Activated naive CD4-positive, alpha-beta T cell treated with anti-CD3 and anti-CD28 coated beads for 36 hours (primary cell): ENCODE measurements around the gene STAG3. TPM values are rescaled to one million over a fixed set of nuclear protein-coding genes. Genes with fewer than 3 reads are reported as not detected.
"Not testable (repeated sequence)": the region's sequence is repeated elsewhere in the genome, so short reads cannot be mapped to it uniquely, and the experiment has no call there.

Experiments used
- CTCF ChIA-PET: fragments of 350-600 bp; sonication (Branson Sonifier 250); formaldehyde crosslinking; loops from one replicate; lab custom pipeline; 2021; ENCODE audit warnings: antibody characterized with exemption; lab: Charles Lee
- DNase-seq: peaks from one replicate; pipeline ENCODE4 v3.0.0-alpha.2; 2020
- H3K27ac Mint-ChIP-seq: one replicate; pipeline ENCODE4 v1.8.0; 2021; ENCODE audit warnings: mild to moderate bottlenecking, mixed read lengths
- H3K27me3 Mint-ChIP-seq: one replicate; pipeline ENCODE4 v1.8.0; 2021; ENCODE audit warnings: low read depth, mixed read lengths
- H3K36me3 Mint-ChIP-seq: one replicate; pipeline ENCODE4 v1.8.0; 2021; ENCODE audit warnings: low read depth, mixed read lengths
- H3K4me1 Mint-ChIP-seq: one replicate; pipeline ENCODE4 v1.8.0; 2021; ENCODE audit warnings: low read depth, mixed read lengths
- H3K4me3 Mint-ChIP-seq: one replicate; pipeline ENCODE4 v1.8.0; 2021; ENCODE audit warnings: mild to moderate bottlenecking, moderate library complexity, mixed read lengths
- H3K9me3 Mint-ChIP-seq: one replicate; pipeline ENCODE4 v1.8.0; 2021; ENCODE audit warnings: mixed read lengths
- intact Hi-C: fragments of 100-400 bp; cut with micrococcal nuclease; formaldehyde crosslinking; loops from one replicate; pipeline ENCODE4 v1.15.1; 2023
- microRNA-seq: library from miRNA; unstranded; fragments of <30 nt; microRNA quantifications from one replicate; pipeline ENCODE4 v1.2.0, GENCODE V29; 2022; ENCODE audit warnings: borderline microRNAs expressed, borderline replicate concordance
- total RNA-seq, 2 experiments: library from RNA; stranded (reverse); gene quantifications; one replicate each; pipeline ENCODE4 v1.2.3, GENCODE V29; 2021

STAG3 gene
- total RNA-seq, 2 experiments from 2014 or later = 38.4 to 41.0 TPM

GRCh38 chr7:100246121-100246864 is 68.6 kb downstream of the STAG3 start:
- intact Hi-C loops = not testable (repeated sequence)
- peaks cover 22% of the 10 kb centered on the region for H3K4me1 Mint-ChIP-seq

DNA sequence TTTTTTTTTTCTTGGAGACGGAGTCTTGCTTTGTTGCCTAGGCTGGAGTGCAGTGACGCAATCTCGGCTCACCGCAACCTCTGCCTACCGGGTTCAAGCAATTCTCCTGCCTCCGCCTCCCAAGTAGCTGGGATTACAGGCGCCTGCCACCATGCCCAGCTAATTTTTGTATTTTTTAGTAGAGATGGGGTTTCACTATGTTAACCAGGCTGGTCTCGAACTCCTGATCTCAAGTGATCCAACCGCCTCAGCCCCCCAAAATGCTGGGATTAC is 69.1 kb downstream of the STAG3 start:
- peaks cover 22% of the 10 kb centered on the region for H3K4me1 Mint-ChIP-seq
- H3K9me3 Mint-ChIP-seq, intact Hi-C loops, H3K4me3 Mint-ChIP-seq, H3K27me3 Mint-ChIP-seq, DNase-seq, H3K36me3 Mint-ChIP-seq, H3K27ac Mint-ChIP-seq, CTCF ChIA-PET: not testable (repeated sequence)

More at GRCh38 chr7:100246121-100246864, 68.6 kb downstream of the STAG3 start:
- not testable (repeated sequence) for H3K4me3 Mint-ChIP-seq, H3K27ac Mint-ChIP-seq, H3K27me3 Mint-ChIP-seq, H3K9me3 Mint-ChIP-seq, H3K36me3 Mint-ChIP-seq, DNase-seq
- CTCF ChIA-PET = interaction anchor here (0.6 to 1.0 kb wide), 2 partner anchors 26 to 42 kb away, joined by 4 to 5 read pairs; no protein-coding TSS in a partner anchor

- Mint-ChIP-seq H3K9me3 (no peaks in the 10 kb centered on the region), H3K4me1 (peaks cover 22% of the 10 kb centered on the region), H3K36me3 (no peaks in the 10 kb centered on the region), H3K27ac (no peak overlapping the region), H3K4me3 (no peak overlapping the region), H3K27me3 (no peaks in the 10 kb centered on the region)
- no peak for DNase-seq
- intact Hi-C loops = no loop called here
- CTCF ChIA-PET = no interaction called here
Observed at GRCh38 chr7:100247152-100247757, 69.5 kb downstream of the STAG3 start.

DNA sequence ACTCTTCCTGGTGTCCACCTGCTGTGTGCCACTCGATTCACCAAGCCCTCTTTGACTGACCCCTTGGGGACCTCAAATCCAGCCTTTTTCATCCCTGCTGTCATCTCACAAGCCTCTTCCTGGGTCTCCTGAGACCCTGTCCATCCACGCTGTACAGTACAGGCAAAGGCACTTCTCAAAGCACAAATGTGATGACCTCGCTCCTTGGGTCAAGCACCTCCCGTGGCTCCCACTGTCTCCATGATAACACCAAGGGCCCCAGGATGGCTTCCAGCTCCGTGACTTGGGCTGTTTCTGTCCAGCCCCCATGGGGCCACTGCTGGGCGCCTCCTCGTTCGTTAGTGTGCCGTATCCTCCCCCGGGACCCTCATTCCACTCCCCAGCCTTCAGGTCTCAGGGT is 70.8 kb downstream of the STAG3 start:
- no peak overlapping the region for H3K4me3 Mint-ChIP-seq
- H3K27ac Mint-ChIP-seq = no peak overlapping the region
- no peaks in the 10 kb centered on the region for H3K9me3 Mint-ChIP-seq
- no peaks in the 10 kb centered on the region for H3K36me3 Mint-ChIP-seq
- H3K27me3 Mint-ChIP-seq = no peaks in the 10 kb centered on the region
- peaks cover 11% of the 10 kb centered on the region for H3K4me1 Mint-ChIP-seq
- intact Hi-C loops = no loop called here
- CTCF ChIA-PET = no interaction called here
- no peak for DNase-seq

DNA sequence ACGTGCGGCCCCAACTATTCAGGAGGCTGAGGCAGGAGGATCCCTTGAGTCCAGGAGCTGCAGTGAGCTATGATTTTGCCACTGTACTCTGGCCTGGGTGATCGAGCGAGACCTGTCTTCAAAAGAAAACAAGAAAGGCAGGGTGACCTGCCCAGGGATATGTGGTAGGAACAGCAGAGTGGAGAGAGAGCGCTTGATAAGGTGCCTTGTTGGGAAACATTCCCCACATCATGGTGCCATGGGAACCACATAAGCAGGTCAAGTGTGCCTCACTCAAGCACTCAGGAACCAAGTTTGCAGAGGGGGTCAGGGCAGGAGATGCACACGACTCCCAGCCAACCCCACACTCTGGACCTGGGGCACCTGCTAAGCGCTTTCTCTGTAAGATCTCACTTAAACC is 79.3 kb downstream of the STAG3 start:
- CTCF ChIA-PET = no interaction called here
- intact Hi-C loops = no loop called here

GRCh38 chr7:100259984-100260383 is 82.3 kb downstream of the STAG3 start:
- H3K4me1 Mint-ChIP-seq, H3K36me3 Mint-ChIP-seq, DNase-seq, H3K27ac Mint-ChIP-seq, H3K27me3 Mint-ChIP-seq, intact Hi-C loops, H3K9me3 Mint-ChIP-seq, H3K4me3 Mint-ChIP-seq: not testable (repeated sequence)
- CTCF ChIA-PET = interaction anchor here (0.6 kb wide), 1 partner anchor 239 kb away, joined by 3 read pairs; no protein-coding TSS in a partner anchor

More for the DNA sequence above, 79.3 kb downstream of the STAG3 start:
- Mint-ChIP-seq H3K4me3 (no peak overlapping the region), H3K27me3 (no peaks in the 10 kb centered on the region), H3K36me3 (no peaks in the 10 kb centered on the region), H3K4me1 (no peaks in the 10 kb centered on the region), H3K27ac (no peak overlapping the region), H3K9me3 (no peaks in the 10 kb centered on the region)
- DNase-seq = no peak

- intact Hi-C loops, DNase-seq, H3K9me3 Mint-ChIP-seq, H3K36me3 Mint-ChIP-seq, H3K27ac Mint-ChIP-seq, H3K4me1 Mint-ChIP-seq, H3K27me3 Mint-ChIP-seq, H3K4me3 Mint-ChIP-seq, CTCF ChIA-PET: not testable (repeated sequence)
Observed at GRCh38 chr7:100262896-100263295, 85.2 kb downstream of the STAG3 start.

Small RNAs within 50 kb of the gene (microRNA-seq; reads per million reads assigned to microRNA genes)
- not detected for gene MIR4658

Other genes with a start within 250 kb of the STAG3 start
- gene GJC3, start 248.3 kb upstream of the STAG3 start, total RNA-seq = 1 to 10 TPM in 1 of 2 experiments, under 1 TPM in 1; 0.62 to 1.1 TPM
- gene AZGP1, start 201.9 kb upstream of the STAG3 start, total RNA-seq = not detected
- gene ZKSCAN1, start 162.3 kb upstream of the STAG3 start, total RNA-seq = 10 to 100 TPM; 64.4 to 67.9 TPM
- 1 to 10 TPM; 6.2 to 6.4 TPM for gene ZSCAN21, start 128.1 kb upstream of the STAG3 start, total RNA-seq
- 10 to 100 TPM; 13.1 to 14.0 TPM for gene ZNF3, start 96.2 kb upstream of the STAG3 start, total RNA-seq
- gene COPS6, start 88.9 kb upstream of the STAG3 start, total RNA-seq = 10 to 100 TPM; 97.1 to 97.8 TPM
- 100 to 1,000 TPM; 390 to 395 TPM for gene MCM7, start 76.5 kb upstream of the STAG3 start, total RNA-seq
- 10 to 100 TPM; 12.6 to 12.7 TPM for gene AP4M1, start 76.3 kb upstream of the STAG3 start, total RNA-seq
- 10 to 100 TPM; 48.9 to 53.5 TPM for gene TAF6, start 58.6 kb upstream of the STAG3 start, total RNA-seq
- gene CNPY4, start 58.3 kb upstream of the STAG3 start, total RNA-seq = 1 to 10 TPM; 7.2 to 8.7 TPM
- gene MBLAC1, start 51.0 kb upstream of the STAG3 start, total RNA-seq = 1 to 10 TPM; 2.3 to 2.9 TPM
- gene LAMTOR4, start 29.0 kb upstream of the STAG3 start, total RNA-seq = 100 to 1,000 TPM; 129 to 135 TPM
- 10 to 100 TPM; 21.2 to 21.6 TPM for gene TRAPPC14, start 19.2 kb upstream of the STAG3 start, total RNA-seq
- 1 to 10 TPM; 6.2 to 6.5 TPM for gene GAL3ST4, start 9.3 kb upstream of the STAG3 start, total RNA-seq
- gene GPC2, start 537 bp upstream of the STAG3 start, total RNA-seq = 1 to 10 TPM; 7.6 to 9.5 TPM
- gene PVRIG, start 42.0 kb downstream of the STAG3 start, total RNA-seq = 10 to 100 TPM; 22.7 to 22.8 TPM
- gene SPDYE3, start 129.8 kb downstream of the STAG3 start, total RNA-seq = not detected
- gene PILRB, start 180.2 kb downstream of the STAG3 start, total RNA-seq = 10 to 100 TPM; 30.5 to 31.4 TPM
- under 1 TPM; 0.27 to 0.29 TPM for gene PILRA, start 195.6 kb downstream of the STAG3 start, total RNA-seq